Measurements from ENCODE around the gene OPCML. TPM values are rescaled to one million over a fixed set of nuclear protein-coding genes. Genes with fewer than 3 reads are reported as not detected.

OPCML gene
- total RNA-seq, 1 donor from 2014 or later = 4.6 TPM

GRCh38 chr11:132464939-132465338, 1067.4 kb downstream of the OPCML start:
- H3K27me3 Mint-ChIP-seq = peaks cover 5% of the 10 kb centered on the region
- no peak for DNase-seq (ENCODE audit: extremely low spot score, unreplicated experiment)
- H3K27ac Mint-ChIP-seq = no peak overlapping the region
- no peaks in the 10 kb centered on the region for H3K36me3 Mint-ChIP-seq
- peaks cover 6% of the 10 kb centered on the region for H3K9me3 Mint-ChIP-seq
- no peak overlapping the region for H3K4me3 Mint-ChIP-seq
- no peak for TF ChIP-seq CTCF (conservative IDR thresholded peaks at IDR 0.05)
- peaks cover 3% of the 10 kb centered on the region for H3K4me1 Mint-ChIP-seq (ENCODE audit: unreplicated experiment)

- no peaks in the 10 kb centered on the region for H3K36me3 Mint-ChIP-seq
- H3K27ac Mint-ChIP-seq = no peak overlapping the region
- no peak overlapping the region for H3K4me3 Mint-ChIP-seq
- no peak for TF ChIP-seq CTCF (conservative IDR thresholded peaks at IDR 0.05)
- no peak for DNase-seq (ENCODE audit: extremely low spot score, unreplicated experiment)
- peaks cover 6% of the 10 kb centered on the region for H3K9me3 Mint-ChIP-seq
- peaks cover 3% of the 10 kb centered on the region for H3K4me1 Mint-ChIP-seq (ENCODE audit: unreplicated experiment)
- peaks cover 5% of the 10 kb centered on the region for H3K27me3 Mint-ChIP-seq
These were observed 1068.3 kb downstream of the OPCML start for GRCh38 chr11:132464003-132464342.

GRCh38 chr11:132463295-132464002, 1068.9 kb downstream of the OPCML start:
- Mint-ChIP-seq H3K27me3 (peaks cover 5% of the 10 kb centered on the region), H3K4me3 (no peak overlapping the region), H3K36me3 (no peaks in the 10 kb centered on the region), H3K27ac (no peak overlapping the region), H3K4me1 (ENCODE audit: unreplicated experiment) (peaks cover 3% of the 10 kb centered on the region), H3K9me3 (peaks cover 6% of the 10 kb centered on the region)
- no peak for DNase-seq (ENCODE audit: extremely low spot score, unreplicated experiment)
- no peak for TF ChIP-seq CTCF (conservative IDR thresholded peaks at IDR 0.05)

- Mint-ChIP-seq H3K36me3 (no peaks in the 10 kb centered on the region), H3K27me3 (no peaks in the 10 kb centered on the region), H3K27ac (no peak overlapping the region), H3K4me1 (ENCODE audit: unreplicated experiment) (peaks cover 13% of the 10 kb centered on the region), H3K9me3 (peaks cover 6% of the 10 kb centered on the region), H3K4me3 (no peak overlapping the region)
- DNase-seq (ENCODE audit: extremely low spot score, unreplicated experiment) = no peak
- no peak for TF ChIP-seq CTCF (conservative IDR thresholded peaks at IDR 0.05)
These were observed 1072.6 kb downstream of the OPCML start for GRCh38 chr11:132459736-132460135.

- Mint-ChIP-seq H3K4me1 (ENCODE audit: unreplicated experiment) (peaks cover 27% of the 10 kb centered on the region), H3K9me3 (peaks cover 6% of the 10 kb centered on the region), H3K4me3 (no peak overlapping the region), H3K27me3 (peaks cover 6% of the 10 kb centered on the region), H3K27ac (no peak overlapping the region), H3K36me3 (no peaks in the 10 kb centered on the region)
- DNase-seq (ENCODE audit: extremely low spot score, unreplicated experiment) = no peak
- no peak for TF ChIP-seq CTCF (conservative IDR thresholded peaks at IDR 0.05)
These were observed 1074.9 kb downstream of the OPCML start for GRCh38 chr11:132457445-132457844.

Measured in type B pancreatic cell (in vitro differentiated cells).